DND-41 (cell line): ENCODE results near the gene AGO4.
"Not testable (repeated sequence)": the region's sequence is repeated elsewhere in the genome, so short reads cannot be mapped to it uniquely, and the experiment has no call there.

Experiments
- ATAC-seq: fragments of 200-7000 bp; cut with Tn5 transposase; 3 replicates; pipeline ENCODE4 v1.9.1; 2021; ENCODE audit warnings: low read depth; ENCODE audit not compliant: insufficient read depth
- DNase-seq: peaks from one replicate; pipeline ENCODE4 v3.0.0-alpha.2; 2020
- H2AFZ ChIP-seq: 2 replicates; pipeline ENCODE4 v1.6.0; 2012; ENCODE audit warnings: low read depth, low read length
- H3K27ac ChIP-seq: 2 replicates; pipeline ENCODE4 v1.5.1; 2012; ENCODE audit warnings: low read length, inconsistent platforms
- H3K27me3 ChIP-seq: fragments of 200-600 bp; sonication (generic); 2 replicates; pipeline ENCODE4 v1.6.0; 2012; ENCODE audit warnings: low read length, mild to moderate bottlenecking, inconsistent platforms; ENCODE audit not compliant: insufficient read depth, poor library complexity
- H3K36me3 ChIP-seq: 2 replicates; pipeline ENCODE4 v1.5.1; 2012; ENCODE audit warnings: low read length, inconsistent platforms; ENCODE audit not compliant: insufficient read depth
- H3K4me1 ChIP-seq: 2 replicates; pipeline ENCODE4 v1.5.1; 2012; ENCODE audit warnings: mild to moderate bottlenecking, low read length; ENCODE audit not compliant: insufficient read depth
- H3K4me2 ChIP-seq: 2 replicates; pipeline ENCODE4 v1.6.0; 2012; ENCODE audit warnings: mild to moderate bottlenecking, moderate library complexity, low read length, inconsistent platforms; ENCODE audit not compliant: insufficient read depth
- H3K4me3 ChIP-seq, 2 experiments: fragments of 200-600 bp in 1 of 2; shearing (Covaris generic) in 1 of 2; 2 replicates each; pipeline ENCODE4 v1.5.1; 2012 to 2016; ENCODE audit warnings: inconsistent platforms in 2 of 2, low read length in 2 of 2, mild to moderate bottlenecking in 2 of 2, low read depth in 1 of 2, moderate library complexity in 1 of 2
- H3K79me2 ChIP-seq: 2 replicates; pipeline ENCODE4 v1.6.0; 2012; ENCODE audit warnings: low read length, inconsistent platforms; ENCODE audit not compliant: insufficient read depth
- H3K9ac ChIP-seq: 2 replicates; pipeline ENCODE4 v1.6.0; 2012; ENCODE audit warnings: low read depth, mild to moderate bottlenecking, inconsistent platforms, low read length, moderate library complexity
- H3K9me3 ChIP-seq: 2 replicates; pipeline ENCODE4 v1.5.1; 2012; ENCODE audit warnings: low read length, moderate library complexity, mild to moderate bottlenecking, inconsistent platforms; ENCODE audit not compliant: insufficient read depth, severe bottlenecking
- H4K20me1 ChIP-seq: 2 replicates; pipeline ENCODE4 v1.6.0; 2012; ENCODE audit warnings: low read length; ENCODE audit not compliant: insufficient read depth
- EZH2 ChIP-seq: IDR thresholded peaks from 3 replicates; pipeline ENCODE4 v1.6.1; 2012; ENCODE audit warnings: borderline replicate concordance, low read depth, mild to moderate bottlenecking, moderate library complexity, low read length, inconsistent platforms; ENCODE audit not compliant: severe bottlenecking
- TF ChIP-seq, protein P1 (sequence below): IDR thresholded peaks from 2 replicates; pipeline ENCODE4 v1.5.1; 2012; ENCODE audit warnings: borderline replicate concordance, low read length, moderate library complexity, mild to moderate bottlenecking; ENCODE audit not compliant: poor library complexity, severe bottlenecking; ENCODE audit errors: extremely low read depth

The AGO4 gene

DNA sequence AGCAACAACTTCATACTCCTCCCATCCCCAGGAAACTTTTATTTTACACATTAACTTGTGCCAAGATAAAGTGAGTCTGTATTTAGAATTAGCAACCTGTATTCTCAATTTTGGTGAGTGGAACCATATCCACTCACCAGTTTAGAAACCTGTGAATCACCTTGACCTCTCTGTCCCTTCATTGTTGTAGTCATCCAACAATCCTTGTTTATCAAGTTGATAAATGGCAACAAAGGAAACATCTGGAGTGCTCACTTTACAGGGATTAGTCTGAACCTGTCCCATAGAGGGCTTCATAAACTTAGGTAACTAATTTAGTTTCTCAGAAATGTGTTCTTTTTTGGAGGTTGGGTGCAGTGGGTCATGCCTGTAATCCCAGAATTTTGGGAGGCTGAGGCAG, 34.1 kb upstream of the AGO4 start:
- H3K4me3 ChIP-seq: no peak overlapping the region
- no peak for ATAC-seq
- DNase-seq: no peak
- no peaks in the 10 kb centered on the region for H3K27me3 ChIP-seq
- no peaks in the 10 kb centered on the region for H4K20me1 ChIP-seq
- no peak overlapping the region for H2AFZ ChIP-seq
- no peak overlapping the region for H3K9ac ChIP-seq
- H3K36me3 ChIP-seq: no peaks in the 10 kb centered on the region
- H3K9me3 ChIP-seq: no peaks in the 10 kb centered on the region
- TF ChIP-seq, protein P1, sequence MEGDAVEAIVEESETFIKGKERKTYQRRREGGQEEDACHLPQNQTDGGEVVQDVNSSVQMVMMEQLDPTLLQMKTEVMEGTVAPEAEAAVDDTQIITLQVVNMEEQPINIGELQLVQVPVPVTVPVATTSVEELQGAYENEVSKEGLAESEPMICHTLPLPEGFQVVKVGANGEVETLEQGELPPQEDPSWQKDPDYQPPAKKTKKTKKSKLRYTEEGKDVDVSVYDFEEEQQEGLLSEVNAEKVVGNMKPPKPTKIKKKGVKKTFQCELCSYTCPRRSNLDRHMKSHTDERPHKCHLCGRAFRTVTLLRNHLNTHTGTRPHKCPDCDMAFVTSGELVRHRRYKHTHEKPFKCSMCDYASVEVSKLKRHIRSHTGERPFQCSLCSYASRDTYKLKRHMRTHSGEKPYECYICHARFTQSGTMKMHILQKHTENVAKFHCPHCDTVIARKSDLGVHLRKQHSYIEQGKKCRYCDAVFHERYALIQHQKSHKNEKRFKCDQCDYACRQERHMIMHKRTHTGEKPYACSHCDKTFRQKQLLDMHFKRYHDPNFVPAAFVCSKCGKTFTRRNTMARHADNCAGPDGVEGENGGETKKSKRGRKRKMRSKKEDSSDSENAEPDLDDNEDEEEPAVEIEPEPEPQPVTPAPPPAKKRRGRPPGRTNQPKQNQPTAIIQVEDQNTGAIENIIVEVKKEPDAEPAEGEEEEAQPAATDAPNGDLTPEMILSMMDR: no peak
- TF ChIP-seq EZH2: no peak
- H3K4me2 ChIP-seq: no peak overlapping the region
- H3K4me1 ChIP-seq: peaks cover 14% of the 10 kb centered on the region
- H3K27ac ChIP-seq: no peak overlapping the region
- peaks cover 10% of the 10 kb centered on the region for H3K79me2 ChIP-seq

DNA sequence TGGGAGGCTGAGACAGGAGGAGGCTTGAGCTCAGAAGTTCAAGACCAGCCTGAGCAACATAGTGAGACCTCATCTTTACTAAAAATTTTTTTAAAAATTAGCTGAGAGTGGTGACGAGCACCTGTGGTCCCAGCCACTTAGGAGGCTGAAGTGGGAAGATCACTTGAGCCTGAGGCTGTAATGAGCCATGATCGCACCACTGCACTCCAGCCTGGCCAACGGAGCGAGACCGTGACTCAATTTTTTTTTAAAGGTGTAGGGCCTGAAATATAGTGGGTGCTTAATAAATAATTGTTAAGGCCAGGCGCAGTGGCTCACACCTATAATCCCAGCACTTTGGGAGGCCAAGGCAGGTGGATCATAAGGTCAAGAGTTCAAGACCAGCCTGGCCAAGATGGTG, 31.6 kb upstream of the AGO4 start:
- H3K4me3 ChIP-seq, H3K4me1 ChIP-seq, ATAC-seq, H3K27me3 ChIP-seq, H3K4me2 ChIP-seq, H4K20me1 ChIP-seq, H3K36me3 ChIP-seq, H3K27ac ChIP-seq, H3K9me3 ChIP-seq, H2AFZ ChIP-seq, DNase-seq, H3K9ac ChIP-seq, H3K79me2 ChIP-seq: not testable (repeated sequence)

DNA sequence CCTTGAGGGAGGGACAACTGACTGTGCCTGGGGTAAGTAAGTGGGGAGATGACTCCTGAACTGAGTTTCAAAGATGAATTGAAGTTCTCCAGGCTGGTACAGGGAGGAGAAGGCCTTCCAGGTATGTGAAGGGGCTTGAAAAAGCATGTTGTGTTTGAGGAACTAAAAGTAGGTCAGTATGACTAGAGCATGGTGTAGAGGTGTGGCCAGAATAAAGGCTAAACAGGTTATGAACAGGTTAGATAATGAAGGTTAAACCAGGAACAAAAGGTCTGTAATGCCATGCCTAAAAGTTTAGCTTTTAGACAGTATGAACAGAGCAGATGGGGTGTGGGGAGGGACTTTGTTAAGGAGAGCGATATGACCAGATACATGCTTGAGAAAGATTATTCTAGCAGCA, 30.7 kb upstream of the AGO4 start:
- Histone ChIP-seq H3K27ac (no peak overlapping the region), H3K9ac (no peak overlapping the region), H3K4me2 (no peak overlapping the region), H4K20me1 (no peaks in the 10 kb centered on the region), H3K4me3 (no peak overlapping the region), H3K79me2 (no peaks in the 10 kb centered on the region), H3K4me1 (peaks cover 3% of the 10 kb centered on the region; the same call in 1 of the 2 replicates), H3K27me3 (no peaks in the 10 kb centered on the region), H2AFZ (no peak overlapping the region), H3K36me3 (no peaks in the 10 kb centered on the region), H3K9me3 (no peaks in the 10 kb centered on the region)
- no peak for ATAC-seq
- TF ChIP-seq, protein P1: no peak
- no peak for TF ChIP-seq EZH2
- no peak for DNase-seq

DNA sequence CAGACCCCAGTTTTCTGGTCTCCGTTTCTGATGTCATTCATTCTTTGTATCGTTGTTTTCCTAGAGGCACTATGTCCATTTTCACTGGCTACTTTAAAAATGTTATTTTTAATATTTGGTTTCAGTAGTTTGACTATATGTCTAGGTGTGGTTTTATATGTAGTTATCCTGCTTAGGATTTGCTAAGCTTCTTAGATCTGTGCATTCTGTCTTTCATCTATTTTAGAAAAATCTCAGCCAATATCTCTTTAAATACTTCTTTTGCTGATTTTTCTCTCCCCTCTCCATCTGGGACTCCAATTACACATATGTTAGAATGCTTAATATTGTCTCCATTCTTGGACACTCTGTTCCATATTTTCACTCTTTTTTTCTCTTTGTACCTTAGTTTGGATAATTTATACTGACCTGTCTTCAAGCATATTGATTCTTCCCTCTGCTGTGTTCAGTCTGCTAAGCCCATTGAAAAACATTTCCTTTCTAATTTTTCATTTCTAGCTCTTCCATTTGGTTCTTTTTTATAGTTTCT, 24.7 kb upstream of the AGO4 start:
- no peak overlapping the region for H3K9ac ChIP-seq
- no peak for ATAC-seq

DNA sequence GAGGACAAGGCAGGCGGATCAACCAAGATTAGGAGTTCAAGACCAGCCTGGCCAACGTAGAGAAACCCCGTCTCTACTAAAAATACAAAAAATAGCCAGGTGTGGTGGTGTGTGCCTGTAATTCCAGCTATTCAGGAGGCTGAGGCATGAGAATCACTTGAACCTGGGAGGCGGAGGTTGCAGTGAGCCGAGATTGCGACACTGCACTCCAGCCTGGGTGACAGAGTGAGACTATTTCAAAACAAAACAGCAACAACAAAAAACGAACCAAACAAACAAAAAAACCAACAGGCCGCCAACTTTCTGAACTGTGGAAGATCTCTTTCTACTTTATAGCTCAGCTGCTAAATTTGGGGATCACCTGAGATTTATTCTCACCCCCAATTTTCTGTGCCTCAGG, 23.5 kb upstream of the AGO4 start:
- H3K9me3 ChIP-seq, H3K9ac ChIP-seq, H2AFZ ChIP-seq, H3K27me3 ChIP-seq, H3K27ac ChIP-seq, ATAC-seq, DNase-seq, H4K20me1 ChIP-seq, H3K4me1 ChIP-seq, H3K36me3 ChIP-seq, H3K4me2 ChIP-seq, H3K79me2 ChIP-seq, H3K4me3 ChIP-seq: not testable (repeated sequence)

More for the DNA sequence above, 24.7 kb upstream of the AGO4 start:
- no peak overlapping the region for H3K27ac ChIP-seq
- no peaks in the 10 kb centered on the region for H3K36me3 ChIP-seq
- no peak overlapping the region for H3K4me3 ChIP-seq
- H3K27me3 ChIP-seq: no peaks in the 10 kb centered on the region
- TF ChIP-seq, protein P1: no peak
- TF ChIP-seq EZH2: no peak
- DNase-seq: no peak
- H3K4me2 ChIP-seq: no peak overlapping the region
- no peaks in the 10 kb centered on the region for H4K20me1 ChIP-seq
- no peaks in the 10 kb centered on the region for H3K9me3 ChIP-seq
- H3K79me2 ChIP-seq: no peaks in the 10 kb centered on the region
- H2AFZ ChIP-seq: no peak overlapping the region
- H3K4me1 ChIP-seq: peaks cover 3% of the 10 kb centered on the region; the same call in 1 of the 2 replicates
